GM12892 (cell line): ENCODE results near the gene ZNF200.

ENCODE experiments used
- POLR2A ChIP-seq: IDR thresholded peaks from 2 replicates; pipeline ENCODE4 v1.6.1; 2011; ENCODE audit warnings: low read depth, low read length, control low read depth
- POLR2AphosphoS5 ChIP-seq: IDR thresholded peaks from 2 replicates; pipeline ENCODE4 v1.6.1; 2011; ENCODE audit warnings: low read depth, low read length, control low read depth

DNA sequence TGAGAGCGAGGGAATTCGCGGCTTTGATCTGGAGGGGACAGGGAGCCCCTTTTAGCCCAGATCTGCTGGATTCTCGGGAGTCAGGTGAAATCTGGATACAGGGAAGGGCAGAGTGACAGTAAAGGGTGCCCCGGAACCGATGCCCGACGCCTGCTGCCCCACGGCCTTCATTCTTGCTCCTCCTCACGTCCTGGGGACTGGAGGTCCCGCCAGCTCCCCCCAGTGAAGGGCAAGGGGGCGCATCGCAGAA lies 46.4 kb downstream of the ZNF200 start:
- TF ChIP-seq POLR2AphosphoS5 (no peak), POLR2A (no peak)
